ENCODE data around the gene CORIN. TPM values are rescaled to one million over a fixed set of nuclear protein-coding genes. Genes with fewer than 3 reads are reported as not detected.

CORIN gene
- total and polyA plus RNA-seq, 5 donors, result 66.2 to 226 (median 175) TPM

DNA sequence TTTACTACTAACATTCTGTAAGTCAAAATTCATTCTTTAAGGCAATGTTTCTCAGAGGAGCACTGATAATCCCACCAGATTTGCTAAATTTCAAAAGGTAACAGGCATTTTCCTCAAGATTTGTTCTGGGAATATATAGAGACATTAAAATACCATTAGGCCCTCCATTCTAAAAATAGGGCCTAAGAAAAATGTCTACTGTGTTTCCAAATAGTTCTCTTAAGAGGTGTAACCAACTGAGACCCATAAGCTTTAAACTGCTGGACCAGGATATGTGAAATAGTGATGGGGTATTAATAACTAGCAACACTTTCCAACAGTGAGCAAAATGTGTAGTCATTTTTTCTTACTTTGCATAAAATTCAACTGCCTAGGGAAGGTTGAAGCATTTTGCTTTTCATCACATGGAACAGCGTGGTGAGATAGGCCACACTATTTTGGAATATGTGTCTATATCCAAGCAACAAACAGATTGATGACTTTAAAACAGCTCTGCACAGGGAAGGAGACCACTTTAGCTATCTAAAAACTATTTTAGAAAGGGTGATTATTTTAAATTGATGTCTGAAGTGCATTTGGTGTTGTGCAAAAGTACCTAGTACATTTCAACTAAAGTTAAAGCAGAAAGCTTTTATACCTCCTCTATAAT lies 89.9 kb downstream of the CORIN start:
- ATAC-seq (peak; percentile 80 to 81), DNase-seq (no peak)
- Histone ChIP-seq H3K9me3 (ENCODE audit: control insufficient read depth, low read length) (no peaks in the 10 kb centered on the region), H3K4me1 (ENCODE audit: control insufficient read depth, insufficient read depth, low read length) (no peaks in the 10 kb centered on the region), H3K27ac (ENCODE audit: low read length) (no peak overlapping the region), H3K27me3 (ENCODE audit: control insufficient read depth, insufficient read depth) (no peaks in the 10 kb centered on the region), H3K4me3 (ENCODE audit: low read length) (no peak overlapping the region)
- intact Hi-C loops (cut with DNase I), result no loop called here
- 53% methylated on average over 1 of the region's 1 CpG for WGBS

DNA sequence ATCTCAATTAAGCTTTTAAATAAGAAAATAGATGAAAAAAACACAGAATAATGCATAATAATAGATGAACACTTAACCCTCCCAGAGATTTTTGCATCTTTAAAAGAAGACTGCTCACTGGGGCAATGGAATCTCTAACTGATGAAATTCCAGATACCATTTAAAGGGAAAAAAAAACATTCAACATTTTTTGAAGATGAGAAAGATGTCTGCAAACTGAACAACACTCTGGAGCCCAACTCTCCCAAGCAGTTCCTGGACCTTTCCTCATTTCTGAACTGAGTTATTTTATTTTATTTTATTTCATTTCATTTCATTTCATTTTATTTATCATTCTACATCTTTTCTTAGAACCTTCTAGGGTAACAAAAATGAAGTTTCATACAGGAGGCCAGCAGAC lies 90.7 kb downstream of the CORIN start:
- Histone ChIP-seq H3K4me3 (ENCODE audit: low read length) (no peak overlapping the region), H3K27me3 (ENCODE audit: control insufficient read depth, insufficient read depth) (no peaks in the 10 kb centered on the region), H3K4me1 (ENCODE audit: control insufficient read depth, insufficient read depth, low read length) (no peaks in the 10 kb centered on the region), H3K9me3 (ENCODE audit: control insufficient read depth, low read length) (no peaks in the 10 kb centered on the region), H3K27ac (ENCODE audit: low read length) (no peak overlapping the region)
- ATAC-seq (no peak), DNase-seq (no peak)
- intact Hi-C loops (cut with DNase I), result no loop called here

DNA sequence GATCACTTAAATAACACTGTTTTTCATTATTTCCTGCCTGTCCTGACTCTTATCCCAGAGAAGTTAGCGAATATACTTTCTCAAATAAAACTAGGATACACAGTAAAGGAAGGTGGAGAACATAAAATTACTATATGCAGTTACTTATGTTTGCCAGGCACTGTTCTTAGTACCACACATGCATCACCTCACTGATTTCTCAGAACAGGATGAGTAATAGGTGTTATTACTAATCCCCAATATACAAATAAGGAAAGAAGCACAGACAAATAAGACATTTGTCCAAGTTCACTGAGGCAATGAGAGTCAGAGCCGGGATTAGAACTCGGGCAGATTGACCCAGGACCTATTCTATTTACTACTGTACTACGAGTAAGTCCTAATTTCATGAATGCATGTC lies 91.7 kb downstream of the CORIN start:
- Histone ChIP-seq H3K9me3 (ENCODE audit: control insufficient read depth, low read length) (no peaks in the 10 kb centered on the region), H3K27ac (ENCODE audit: low read length) (no peak overlapping the region), H3K4me3 (ENCODE audit: low read length) (no peak overlapping the region), H3K4me1 (ENCODE audit: control insufficient read depth, insufficient read depth, low read length) (no peaks in the 10 kb centered on the region), H3K27me3 (ENCODE audit: control insufficient read depth, insufficient read depth) (no peaks in the 10 kb centered on the region)
- ATAC-seq (no peak), DNase-seq (no peak)
- 89% methylated on average over 4 of the region's 4 CpGs for WGBS
- intact Hi-C loops (cut with DNase I), result no loop called here

DNA sequence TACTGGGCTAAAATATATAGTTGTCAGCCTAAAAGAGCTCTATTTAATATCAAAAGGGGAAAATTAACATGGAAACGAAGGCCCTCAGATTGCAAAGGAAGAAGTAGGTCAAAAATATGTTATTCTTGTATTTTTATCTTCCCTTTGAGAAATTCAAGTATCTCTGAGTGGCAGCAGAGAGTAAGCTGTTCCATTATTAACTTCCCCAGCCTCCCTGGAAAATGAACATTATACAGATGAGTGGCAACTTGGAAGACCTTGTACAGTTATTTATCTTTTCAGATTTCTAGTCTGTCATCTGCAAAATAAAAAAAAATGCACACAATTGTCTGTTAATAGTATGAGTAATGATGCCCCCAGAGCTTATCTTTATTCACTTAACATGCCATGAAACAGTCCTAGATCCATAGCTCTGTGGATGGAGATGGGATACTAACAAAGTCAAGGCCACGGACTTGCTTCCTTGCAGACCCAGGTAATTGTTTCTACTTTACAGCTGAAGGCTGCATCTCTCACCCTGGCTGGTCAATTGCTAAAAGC lies 93.0 kb downstream of the CORIN start:
- WGBS, result 42% methylated on average over 2 of the region's 2 CpGs
- Histone ChIP-seq H3K4me1 (ENCODE audit: control insufficient read depth, insufficient read depth, low read length) (no peaks in the 10 kb centered on the region), H3K4me3 (ENCODE audit: low read length) (no peak overlapping the region), H3K27me3 (ENCODE audit: control insufficient read depth, insufficient read depth) (no peaks in the 10 kb centered on the region), H3K27ac (ENCODE audit: low read length) (peak overlapping the region; percentile 12), H3K9me3 (ENCODE audit: control insufficient read depth, low read length) (no peaks in the 10 kb centered on the region)
- DNase-seq (no peak), ATAC-seq (no peak)
- intact Hi-C loops (cut with DNase I), result no loop called here

DNA sequence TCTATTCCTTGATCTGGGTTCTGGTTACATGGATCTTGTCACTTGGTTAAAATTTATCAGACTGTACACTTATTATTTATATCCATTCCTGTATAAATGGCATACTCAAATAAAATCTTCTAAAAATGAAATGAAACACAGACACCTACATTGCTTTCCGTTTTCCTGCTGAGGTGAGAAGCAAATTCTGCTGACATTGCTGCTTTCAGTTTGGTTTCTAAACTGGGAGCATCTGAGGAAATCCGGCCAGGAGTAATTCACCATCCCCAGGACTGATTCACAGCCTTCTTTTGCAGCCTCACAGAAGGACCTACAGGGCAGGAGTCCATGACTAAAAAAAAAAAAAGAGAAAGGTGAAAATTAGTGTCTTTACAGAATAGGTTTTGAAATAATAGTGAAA lies 93.6 kb downstream of the CORIN start:
- no peaks in the 10 kb centered on the region for H3K9me3 ChIP-seq (ENCODE audit: control insufficient read depth, low read length)
- peak overlapping the region; percentile 37 for H3K27ac ChIP-seq (ENCODE audit: low read length)
- no peak for ATAC-seq
- H3K27me3 ChIP-seq (ENCODE audit: control insufficient read depth, insufficient read depth), result no peaks in the 10 kb centered on the region
- intact Hi-C loops (cut with DNase I), result no loop called here
- H3K4me1 ChIP-seq (ENCODE audit: control insufficient read depth, insufficient read depth, low read length), result no peaks in the 10 kb centered on the region
- 50% methylated on average over 2 of the region's 2 CpGs for WGBS
- DNase-seq, result no peak
- no peak overlapping the region for H3K4me3 ChIP-seq (ENCODE audit: low read length)

DNA sequence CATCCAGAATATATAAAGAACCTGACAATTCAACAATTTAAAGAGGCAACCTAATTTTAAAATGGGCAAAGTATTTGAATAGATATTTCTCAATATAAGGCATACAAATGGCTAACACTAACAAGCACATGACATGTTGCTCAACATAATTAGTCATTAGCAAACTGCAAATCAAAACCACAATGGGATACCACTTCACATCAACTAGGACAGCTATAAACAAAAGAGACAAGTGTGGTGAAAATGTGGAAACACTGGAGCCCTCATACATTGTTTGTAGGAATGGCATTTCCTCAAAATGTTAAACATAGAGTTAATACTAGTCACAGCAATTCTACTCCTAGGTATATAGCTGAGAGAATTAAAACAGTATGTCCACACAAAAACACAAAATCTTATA lies 96.7 kb downstream of the CORIN start:
- Histone ChIP-seq H3K9me3 (ENCODE audit: control insufficient read depth, low read length) (no peaks in the 10 kb centered on the region), H3K27me3 (ENCODE audit: control insufficient read depth, insufficient read depth) (no peaks in the 10 kb centered on the region), H3K4me1 (ENCODE audit: control insufficient read depth, insufficient read depth, low read length) (no peaks in the 10 kb centered on the region), H3K27ac (ENCODE audit: low read length) (no peak overlapping the region), H3K4me3 (ENCODE audit: low read length) (no peak overlapping the region)
- DNase-seq, result no peak
- no peak for ATAC-seq
- intact Hi-C loops (cut with DNase I), result no loop called here

DNA sequence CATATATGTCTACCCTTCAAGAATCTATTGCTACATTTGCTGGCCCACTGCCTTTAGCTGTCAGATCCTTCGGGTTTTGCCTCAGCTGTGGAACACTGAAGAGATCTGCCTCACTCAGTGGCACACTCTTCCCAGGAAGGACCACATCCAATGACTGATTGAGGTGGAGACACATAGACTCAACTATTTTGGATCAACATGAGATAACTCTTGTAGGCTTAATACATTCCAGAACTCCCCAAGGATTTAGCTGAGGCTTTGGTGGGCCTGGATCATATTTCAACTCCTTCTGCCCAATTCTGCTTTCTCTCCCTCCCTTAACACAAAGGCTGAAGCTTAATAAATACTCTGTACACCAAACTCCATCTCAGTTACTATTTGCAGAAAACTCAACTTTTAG lies 100.5 kb downstream of the CORIN start:
- H3K4me1 ChIP-seq (ENCODE audit: control insufficient read depth, insufficient read depth, low read length), result peaks cover 1% of the 10 kb centered on the region
- no peak overlapping the region for H3K27ac ChIP-seq (ENCODE audit: low read length)
- no peaks in the 10 kb centered on the region for H3K27me3 ChIP-seq (ENCODE audit: control insufficient read depth, insufficient read depth)
- ATAC-seq, result no peak
- WGBS, result 43% methylated on average over 1 of the region's 1 CpG
- no peak for DNase-seq
- H3K4me3 ChIP-seq (ENCODE audit: low read length), result no peak overlapping the region
- intact Hi-C loops (cut with DNase I), result no loop called here
- H3K9me3 ChIP-seq (ENCODE audit: control insufficient read depth, low read length), result no peaks in the 10 kb centered on the region

DNA sequence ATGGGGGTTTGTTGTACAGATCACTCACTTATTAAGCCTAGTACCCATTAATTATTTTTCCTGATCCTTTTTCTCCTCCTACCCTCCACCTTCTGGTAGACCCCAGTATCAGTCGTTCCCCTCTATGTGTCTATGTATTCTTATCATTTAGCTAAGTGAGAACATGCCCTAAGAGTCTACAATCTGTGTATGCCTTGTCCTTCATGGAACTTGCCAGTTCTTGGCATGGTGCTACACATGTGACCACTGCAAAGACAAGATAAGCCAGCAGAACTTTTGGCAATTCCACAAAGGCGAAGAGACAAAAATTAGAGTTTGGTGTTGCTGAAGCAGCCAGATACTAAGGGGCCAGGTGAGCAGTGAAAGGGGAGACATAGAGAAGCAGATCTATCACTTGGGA lies 101.3 kb downstream of the CORIN start:
- Histone ChIP-seq H3K27ac (ENCODE audit: low read length) (no peak overlapping the region), H3K4me3 (ENCODE audit: low read length) (no peak overlapping the region), H3K27me3 (ENCODE audit: control insufficient read depth, insufficient read depth) (no peaks in the 10 kb centered on the region), H3K9me3 (ENCODE audit: control insufficient read depth, low read length) (no peaks in the 10 kb centered on the region), H3K4me1 (ENCODE audit: control insufficient read depth, insufficient read depth, low read length) (peaks cover 1% of the 10 kb centered on the region)
- intact Hi-C loops (cut with DNase I), result no loop called here
- DNase-seq, result no peak
- WGBS, result 33% methylated on average over 2 of the region's 2 CpGs
- ATAC-seq, result peak; percentile 57 to 88

DNA sequence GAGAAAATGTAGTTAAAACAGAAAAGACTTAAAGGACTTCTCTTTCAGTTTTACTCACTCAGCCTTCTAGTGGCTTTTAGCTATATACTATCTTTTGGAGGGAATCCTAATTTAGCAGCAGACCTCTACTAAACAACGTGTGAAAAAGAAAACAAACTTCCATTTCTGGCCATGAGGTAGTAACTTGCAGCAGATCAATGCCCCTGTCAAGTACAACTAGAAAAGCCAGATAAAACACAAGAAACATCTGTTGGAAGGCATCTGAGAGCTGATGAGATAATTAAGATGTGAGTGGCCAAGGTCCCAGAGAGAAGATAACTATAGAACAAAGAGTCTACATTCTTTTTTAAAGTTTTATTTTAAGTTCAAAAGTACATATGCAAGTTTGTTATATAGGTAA lies 101.7 kb downstream of the CORIN start:
- DNase-seq, result no peak
- Histone ChIP-seq H3K4me1 (ENCODE audit: control insufficient read depth, insufficient read depth, low read length) (peaks cover 1% of the 10 kb centered on the region), H3K4me3 (ENCODE audit: low read length) (no peak overlapping the region), H3K27me3 (ENCODE audit: control insufficient read depth, insufficient read depth) (no peaks in the 10 kb centered on the region), H3K9me3 (ENCODE audit: control insufficient read depth, low read length) (no peaks in the 10 kb centered on the region), H3K27ac (ENCODE audit: low read length) (no peak overlapping the region)
- peak in 1 of 2 donors; percentile 20 for ATAC-seq
- 4% methylated on average over 1 of the region's 1 CpG for WGBS
- intact Hi-C loops (cut with DNase I), result no loop called here

DNA sequence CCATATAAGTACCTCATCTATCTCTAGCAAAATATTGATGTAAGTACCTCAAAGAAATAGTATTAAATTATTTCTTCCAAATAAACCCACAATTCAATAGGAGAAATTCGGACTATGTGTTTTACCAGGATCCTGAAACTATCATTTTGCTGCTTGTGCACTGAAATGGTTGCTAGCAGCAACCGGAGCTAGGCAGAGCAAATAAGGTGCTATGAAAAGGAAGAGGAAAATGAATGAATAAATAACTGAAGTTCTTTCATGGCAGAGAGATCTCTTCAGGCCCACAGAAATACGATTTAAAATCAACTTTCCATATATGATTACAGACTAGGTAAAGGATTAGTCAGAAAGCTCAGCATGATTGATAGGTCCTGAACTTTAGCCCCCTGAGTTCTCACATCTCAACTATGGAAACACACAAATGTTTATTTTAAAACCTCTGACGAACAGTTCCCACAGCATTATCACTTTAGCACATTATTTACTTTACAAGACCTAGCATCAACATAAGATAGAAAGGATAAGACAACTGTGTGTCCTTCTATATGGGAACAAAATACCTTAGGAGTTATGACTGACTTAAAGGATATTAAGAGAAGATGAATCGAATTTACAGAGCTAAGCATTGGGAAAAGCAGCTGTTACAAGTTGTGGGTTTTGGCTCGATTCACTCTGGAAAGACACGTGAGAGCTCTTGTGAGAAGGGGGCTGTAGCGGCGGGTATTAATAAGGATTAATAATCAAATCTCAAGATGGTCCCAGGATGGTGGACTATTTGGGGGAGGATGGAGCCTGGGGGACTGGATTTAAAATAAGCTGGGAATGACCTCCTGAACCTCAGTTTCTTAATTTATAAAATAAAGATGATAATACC lies 104.3 kb downstream of the CORIN start:
- Histone ChIP-seq H3K4me3 (ENCODE audit: low read length) (no peak overlapping the region), H3K27me3 (ENCODE audit: control insufficient read depth, insufficient read depth) (no peaks in the 10 kb centered on the region), H3K4me1 (ENCODE audit: control insufficient read depth, insufficient read depth, low read length) (peaks cover 1% of the 10 kb centered on the region), H3K9me3 (ENCODE audit: control insufficient read depth, low read length) (no peaks in the 10 kb centered on the region), H3K27ac (ENCODE audit: low read length) (no peak overlapping the region)
- no peak for DNase-seq
- no peak for ATAC-seq
- WGBS, result 51% methylated on average over 9 of the region's 9 CpGs
- intact Hi-C loops (cut with DNase I), result no loop called here

DNA sequence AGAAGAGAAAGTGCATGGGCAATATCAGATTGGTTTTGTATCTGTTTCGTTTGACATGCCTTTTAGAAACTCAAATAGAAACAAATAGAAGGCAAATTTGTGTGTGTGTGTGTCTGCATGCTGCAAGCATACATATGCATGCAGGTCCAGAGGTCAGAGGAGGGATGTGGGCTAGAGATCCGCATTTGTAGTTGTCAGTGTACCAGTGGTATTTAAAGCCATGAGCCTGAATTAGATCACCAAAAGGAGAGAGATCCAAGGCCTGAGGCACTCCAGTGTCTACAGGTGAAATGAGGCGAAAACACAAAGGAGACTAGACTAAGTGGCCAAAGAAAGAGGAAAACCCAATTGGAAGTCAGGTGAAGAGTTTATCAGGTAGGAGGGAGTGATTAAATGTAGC lies 106.7 kb downstream of the CORIN start:
- peaks cover 1% of the 10 kb centered on the region for H3K4me1 ChIP-seq (ENCODE audit: control insufficient read depth, insufficient read depth, low read length)
- intact Hi-C loops (cut with DNase I), result no loop called here
- H3K27ac ChIP-seq (ENCODE audit: low read length), result no peak overlapping the region
- H3K4me3 ChIP-seq (ENCODE audit: low read length), result no peak overlapping the region
- ATAC-seq (no peak), DNase-seq (no peak)
- H3K9me3 ChIP-seq (ENCODE audit: control insufficient read depth, low read length), result no peaks in the 10 kb centered on the region
- WGBS, result 67% methylated on average over 3 of the region's 3 CpGs
- no peaks in the 10 kb centered on the region for H3K27me3 ChIP-seq (ENCODE audit: control insufficient read depth, insufficient read depth)

Measured in right cardiac atrium (tissue), 5 donors.